ENCODE results near the gene NOTUM.
A peak's percentile ranks its signal among the peaks of the same experiment; 100 is the strongest.

The NOTUM gene

DNA sequence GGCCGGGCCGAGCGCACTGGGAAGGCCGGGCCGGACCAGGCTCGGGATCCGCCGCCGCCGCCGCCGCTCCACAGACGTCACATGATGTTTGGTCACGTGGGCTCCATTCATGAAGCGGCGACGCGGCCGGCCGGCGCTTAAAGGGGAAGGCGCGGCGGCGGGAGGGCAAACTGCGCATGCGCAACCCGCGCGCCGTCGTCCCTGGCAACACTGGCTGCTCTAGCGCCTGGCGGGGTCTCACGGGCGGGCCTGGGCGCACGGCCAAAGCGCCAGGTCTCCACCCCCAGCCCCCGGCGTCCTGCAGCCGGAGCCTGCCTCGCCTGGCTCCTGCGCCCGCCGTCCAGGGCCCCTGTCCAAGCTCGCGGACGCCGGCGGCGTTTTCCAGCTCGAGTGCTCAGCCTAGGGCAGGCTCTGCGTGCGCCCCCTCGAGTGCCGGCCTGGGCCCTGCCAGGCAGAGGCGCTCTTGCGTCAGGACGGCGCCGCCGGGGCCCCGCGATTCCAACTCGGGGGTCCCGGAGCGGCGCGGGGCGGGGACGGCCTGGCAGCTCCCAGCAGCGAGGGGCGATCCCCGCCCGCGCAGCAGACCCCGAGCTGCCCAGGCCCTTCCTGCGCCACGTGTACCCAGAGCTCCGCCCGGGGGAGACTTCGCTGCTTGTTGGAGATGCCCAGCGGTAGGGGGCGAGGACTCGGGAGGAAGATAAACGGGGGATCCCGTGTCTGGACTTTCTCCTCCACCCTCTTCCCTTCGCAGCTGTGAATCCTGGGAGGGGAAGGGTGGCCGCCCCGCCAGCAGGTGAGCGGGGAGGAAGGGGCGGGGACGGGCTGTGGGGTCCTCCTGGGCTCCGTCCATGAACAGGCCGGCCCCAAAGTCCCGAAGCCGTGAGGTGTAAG is 33.1 kb downstream of the NOTUM start, which contains the start of gene MAFG (continued):
- peak; percentile 82 for TF ChIP-seq PBX3 (CRISPR knock-in tag; IDR thresholded peaks at IDR 0.05)
- TF ChIP-seq BCL11B (tag by site-specific recombination; IDR thresholded peaks at IDR 0.05; ENCODE audit: low read depth) = no peak
- no peak for TF ChIP-seq ZNF140 (tag by site-specific recombination; IDR thresholded peaks at IDR 0.05)
- peak; percentile 46; the same call in 1 of the 2 replicates for TF ChIP-seq ZIC2 (tag by site-specific recombination; IDR thresholded peaks at IDR 0.05)
- peak; percentile 69 for TF ChIP-seq KLF16 (tag by site-specific recombination; IDR thresholded peaks at IDR 0.05)
- TF ChIP-seq TRIM28 (IDR thresholded peaks at IDR 0.05; ENCODE audit: borderline replicate concordance, low read length) = no peak
- TF ChIP-seq ZSCAN30 (tag by site-specific recombination; IDR thresholded peaks at IDR 0.05) = peak; percentile 94
- TF ChIP-seq, protein P1, sequence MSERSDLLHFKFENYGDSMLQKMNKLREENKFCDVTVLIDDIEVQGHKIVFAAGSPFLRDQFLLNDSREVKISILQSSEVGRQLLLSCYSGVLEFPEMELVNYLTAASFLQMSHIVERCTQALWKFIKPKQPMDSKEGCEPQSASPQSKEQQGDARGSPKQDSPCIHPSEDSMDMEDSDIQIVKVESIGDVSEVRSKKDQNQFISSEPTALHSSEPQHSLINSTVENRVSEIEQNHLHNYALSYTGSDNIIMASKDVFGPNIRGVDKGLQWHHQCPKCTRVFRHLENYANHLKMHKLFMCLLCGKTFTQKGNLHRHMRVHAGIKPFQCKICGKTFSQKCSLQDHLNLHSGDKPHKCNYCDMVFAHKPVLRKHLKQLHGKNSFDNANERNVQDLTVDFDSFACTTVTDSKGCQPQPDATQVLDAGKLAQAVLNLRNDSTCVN (tag by site-specific recombination; optimal IDR thresholded peaks at IDR 0.05) = peak; percentile 75
- TF ChIP-seq, protein P2, sequence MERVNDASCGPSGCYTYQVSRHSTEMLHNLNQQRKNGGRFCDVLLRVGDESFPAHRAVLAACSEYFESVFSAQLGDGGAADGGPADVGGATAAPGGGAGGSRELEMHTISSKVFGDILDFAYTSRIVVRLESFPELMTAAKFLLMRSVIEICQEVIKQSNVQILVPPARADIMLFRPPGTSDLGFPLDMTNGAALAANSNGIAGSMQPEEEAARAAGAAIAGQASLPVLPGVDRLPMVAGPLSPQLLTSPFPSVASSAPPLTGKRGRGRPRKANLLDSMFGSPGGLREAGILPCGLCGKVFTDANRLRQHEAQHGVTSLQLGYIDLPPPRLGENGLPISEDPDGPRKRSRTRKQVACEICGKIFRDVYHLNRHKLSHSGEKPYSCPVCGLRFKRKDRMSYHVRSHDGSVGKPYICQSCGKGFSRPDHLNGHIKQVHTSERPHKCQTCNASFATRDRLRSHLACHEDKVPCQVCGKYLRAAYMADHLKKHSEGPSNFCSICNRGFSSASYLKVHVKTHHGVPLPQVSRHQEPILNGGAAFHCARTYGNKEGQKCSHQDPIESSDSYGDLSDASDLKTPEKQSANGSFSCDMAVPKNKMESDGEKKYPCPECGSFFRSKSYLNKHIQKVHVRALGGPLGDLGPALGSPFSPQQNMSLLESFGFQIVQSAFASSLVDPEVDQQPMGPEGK (tag by site-specific recombination; IDR thresholded peaks at IDR 0.05) = peak; percentile 91
- no peak for TF ChIP-seq ZBTB49 (tag by site-specific recombination; IDR thresholded peaks at IDR 0.05; ENCODE audit: low read depth)
- no peak for TF ChIP-seq ZNF610 (tag by site-specific recombination; IDR thresholded peaks at IDR 0.05; ENCODE audit: borderline replicate concordance)
- peak; percentile 44; the same call in 1 of the 2 replicates for TF ChIP-seq KLF8 (tag by site-specific recombination; IDR thresholded peaks at IDR 0.05)
- peak; percentile 76; the same call in 1 of the 2 replicates for TF ChIP-seq ZBTB20 (tag by site-specific recombination; IDR thresholded peaks at IDR 0.05)
- TF ChIP-seq ZNF792 (tag by site-specific recombination; IDR thresholded peaks at IDR 0.05) = no peak
- no peak for TF ChIP-seq MZF1 (tag by site-specific recombination; IDR thresholded peaks at IDR 0.05; ENCODE audit: borderline replicate concordance)
- TF ChIP-seq ZNF530 (tag by site-specific recombination; IDR thresholded peaks at IDR 0.05; ENCODE audit: low read depth) = no peak
- TF ChIP-seq ZNF555 (tag by site-specific recombination; conservative IDR thresholded peaks at IDR 0.05) = no peak
- no peak for TF ChIP-seq REPIN1 (tag by site-specific recombination; IDR thresholded peaks at IDR 0.05; ENCODE audit: low read depth)
- 0 out of 2 replicates have a peak, but pooled peaks have one; percentile 45 for TF ChIP-seq MYNN (tag by site-specific recombination; IDR thresholded peaks at IDR 0.05; ENCODE audit: borderline replicate concordance)
- TF ChIP-seq MEIS1 (CRISPR knock-in tag; IDR thresholded peaks at IDR 0.05; ENCODE audit: borderline replicate concordance) = no peak
- TF ChIP-seq ZNF658 (tag by site-specific recombination; IDR thresholded peaks at IDR 0.05) = no peak
- TF ChIP-seq ZNF473 (tag by site-specific recombination; IDR thresholded peaks at IDR 0.05) = no peak
- TF ChIP-seq ZNF600 (tag by site-specific recombination; IDR thresholded peaks at IDR 0.05) = peak; percentile 76
- peak; percentile 96 for TF ChIP-seq ZBTB8A (tag by site-specific recombination; IDR thresholded peaks at IDR 0.05)
- no peak for TF ChIP-seq ZNF239 (tag by site-specific recombination; IDR thresholded peaks at IDR 0.05)
- peak; percentile 37; the same call in 1 of the 2 replicates for TF ChIP-seq ZNF121 (tag by site-specific recombination; IDR thresholded peaks at IDR 0.05)
- TF ChIP-seq ZNF362 (tag by site-specific recombination; IDR thresholded peaks at IDR 0.05) = no peak
- peak; percentile 67; the same call in 1 of the 2 replicates for TF ChIP-seq ZBTB17 (tag by site-specific recombination; IDR thresholded peaks at IDR 0.05)
- TF ChIP-seq ZNF366 (tag by site-specific recombination; conservative IDR thresholded peaks at IDR 0.05) = no peak
- no peak for TF ChIP-seq ZNF585B (tag by site-specific recombination; IDR thresholded peaks at IDR 0.05)
- TF ChIP-seq ZBTB6 (tag by site-specific recombination; IDR thresholded peaks at IDR 0.05) = peak; percentile 99

All from HEK293 (cell line).